Measurements from ENCODE around the gene CDK1.

The CDK1 gene

DNA sequence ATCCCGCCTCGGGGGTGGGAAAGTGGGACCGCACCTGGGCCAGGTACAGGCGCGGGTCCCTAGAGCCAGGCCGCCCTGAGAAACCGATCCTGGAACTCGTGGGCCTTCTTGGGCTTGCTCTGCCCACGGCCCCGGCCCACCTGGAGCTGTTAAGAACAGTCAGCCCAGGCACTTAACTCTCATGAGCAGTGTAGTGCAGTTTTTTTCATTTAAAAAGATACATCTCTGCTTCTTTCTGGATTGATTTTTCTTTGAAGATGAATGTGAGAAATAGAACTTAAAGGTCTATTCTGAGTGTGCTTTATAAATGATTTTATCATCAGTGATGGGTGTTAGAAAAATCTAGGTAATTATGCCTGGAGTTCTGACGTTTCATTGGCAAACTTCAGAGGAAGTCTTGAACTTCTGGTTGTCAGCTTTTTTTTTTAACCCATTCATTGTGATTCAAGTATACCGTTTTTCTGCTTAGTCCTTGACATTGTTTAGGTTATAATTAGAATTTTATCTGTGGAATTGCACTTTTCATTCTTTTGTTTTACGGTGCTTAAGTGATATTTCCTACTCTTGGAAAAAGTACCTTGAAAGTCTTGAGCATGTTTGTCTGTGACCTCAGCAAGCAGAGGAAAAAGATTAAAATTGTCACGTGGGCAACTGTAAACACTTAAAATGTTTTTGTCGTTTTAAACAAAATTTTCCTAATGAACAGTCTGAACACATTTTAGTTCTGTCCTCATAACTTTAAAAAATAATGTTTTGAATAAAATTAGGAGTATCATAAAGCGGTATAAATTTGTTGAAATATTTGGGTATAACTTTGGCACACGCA is 906 bp downstream of the CDK1 start:
- no peak for DNase-seq

DNA sequence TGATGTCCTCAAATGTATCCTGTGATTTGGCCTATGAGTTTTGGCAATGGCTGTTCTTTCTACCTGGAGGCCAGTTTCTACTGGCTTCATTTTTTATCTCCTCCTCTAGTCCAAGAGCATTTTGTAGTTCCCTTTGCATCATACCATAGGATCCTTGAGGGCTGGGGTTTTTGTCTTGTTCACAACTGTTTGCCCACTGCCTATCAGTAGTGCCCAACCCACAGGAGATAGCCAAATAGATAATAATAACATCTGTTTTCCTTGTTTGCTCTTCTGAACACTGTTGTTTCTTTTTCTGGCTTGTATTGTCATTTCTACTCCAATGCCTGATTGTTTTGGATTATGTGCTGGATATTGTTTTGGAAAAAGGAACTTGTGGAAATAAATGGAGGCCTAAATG is 3.4 kb downstream of the CDK1 start:
- no peak for DNase-seq

GRCh38 chr10:60784641-60785040 is 6.4 kb downstream of the CDK1 start:
- no peak for DNase-seq

- no peak for DNase-seq
These were observed 10.3 kb downstream of the CDK1 start for GRCh38 chr10:60788544-60788943.

DNA sequence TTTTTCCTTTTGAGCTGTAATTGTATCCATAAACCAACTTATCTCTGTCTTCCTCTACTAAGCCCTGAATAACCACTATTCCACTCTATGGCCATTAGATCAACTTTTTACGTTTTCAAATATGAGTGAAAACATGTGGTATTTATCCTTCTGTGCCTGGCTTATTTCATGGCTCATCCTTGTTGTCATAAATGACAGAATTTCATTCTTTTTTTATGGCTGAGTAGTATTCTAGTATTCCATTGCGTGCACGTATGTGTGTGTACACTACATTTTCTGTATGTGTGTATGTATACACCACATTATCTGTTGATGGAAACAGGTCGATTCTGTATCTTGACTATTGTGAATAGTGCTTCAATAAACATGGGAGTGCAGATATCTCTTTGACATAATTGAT is 11.1 kb downstream of the CDK1 start:
- DNase-seq: no peak

- DNase-seq: no peak
These were observed 16.7 kb downstream of the CDK1 start for GRCh38 chr10:60794953-60795352.

DNA sequence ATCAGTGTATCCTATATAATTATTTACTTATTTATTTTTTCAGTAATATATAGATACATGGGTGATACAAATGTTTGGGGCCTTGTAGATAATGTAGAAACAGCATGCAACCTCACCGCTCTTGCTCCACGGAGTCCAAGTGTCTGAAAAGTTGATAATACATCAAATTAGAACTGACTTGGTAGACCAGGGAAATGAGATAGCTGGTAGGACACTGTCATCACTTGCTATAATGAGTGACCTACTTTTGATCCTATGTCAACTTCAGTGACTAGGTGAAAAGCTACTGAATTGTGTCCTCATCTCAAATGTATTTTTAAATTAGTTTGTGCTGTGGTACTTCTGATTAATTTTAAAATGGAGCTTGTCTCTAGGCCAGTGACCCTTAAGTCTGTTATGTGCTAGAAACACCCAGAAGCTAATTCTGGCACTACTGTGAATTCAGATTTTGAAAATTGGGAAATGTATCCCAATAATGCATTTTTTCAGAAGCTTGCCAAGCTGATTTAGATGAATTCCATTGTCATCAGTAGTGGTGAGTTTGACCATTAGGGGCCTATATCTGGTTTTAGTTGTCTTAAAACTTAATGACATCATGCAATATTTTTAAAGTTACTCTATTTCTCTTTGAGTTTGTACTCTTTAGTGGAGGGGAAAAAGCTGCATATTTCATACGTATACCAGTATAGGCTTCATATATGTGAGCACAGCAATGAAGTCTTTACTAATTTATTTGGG is 17.4 kb downstream of the CDK1 start:
- DNase-seq: no peak

DNA sequence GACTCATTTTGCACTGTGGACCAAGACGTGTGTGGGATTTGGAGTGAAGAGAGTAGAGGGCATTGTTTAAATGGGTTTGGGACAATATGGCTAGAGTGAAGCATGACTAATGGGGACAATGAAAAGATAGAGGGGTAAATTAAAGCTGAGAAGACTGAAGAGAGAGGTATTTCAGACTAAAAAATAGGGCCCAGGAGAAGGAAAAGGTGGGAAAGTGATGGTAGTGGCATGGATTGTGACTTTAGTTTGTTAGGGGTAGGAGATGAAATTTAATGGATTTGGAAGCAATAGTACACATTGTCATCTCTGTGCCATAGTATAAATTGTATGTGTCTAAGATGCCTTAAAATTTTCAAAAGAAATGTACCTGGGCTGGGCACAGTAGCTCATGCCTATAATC is 18.2 kb downstream of the CDK1 start:
- DNase-seq: no peak

GRCh38 chr10:60797200-60797599 is 18.9 kb downstream of the CDK1 start:
- no peak for DNase-seq

DNA sequence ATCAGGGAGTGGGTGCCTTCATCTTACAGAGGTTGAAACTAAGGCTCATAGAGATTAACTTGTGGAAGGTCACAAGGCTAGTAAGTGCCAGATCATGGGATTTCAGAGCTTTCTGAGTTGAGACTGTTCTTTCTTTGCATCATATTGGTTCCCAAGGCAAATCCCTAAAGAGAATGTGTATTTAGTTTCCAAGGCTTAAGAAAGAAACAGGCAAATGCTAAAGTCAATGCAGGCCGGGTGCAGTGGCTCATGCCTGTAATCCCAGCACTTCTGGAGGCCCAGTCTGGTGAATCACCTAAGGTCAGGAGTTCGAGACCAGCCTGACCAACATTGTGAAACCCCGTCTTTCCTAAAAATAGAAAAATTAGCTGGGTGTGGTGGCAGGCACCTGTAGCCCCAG is 19.8 kb downstream of the CDK1 start:
- DNase-seq: no peak

GRCh38 chr10:60798870-60799269 is 20.6 kb downstream of the CDK1 start:
- no peak for DNase-seq

- no peak for DNase-seq
These were observed 21.8 kb downstream of the CDK1 start for GRCh38 chr10:60799971-60800650.

DNA sequence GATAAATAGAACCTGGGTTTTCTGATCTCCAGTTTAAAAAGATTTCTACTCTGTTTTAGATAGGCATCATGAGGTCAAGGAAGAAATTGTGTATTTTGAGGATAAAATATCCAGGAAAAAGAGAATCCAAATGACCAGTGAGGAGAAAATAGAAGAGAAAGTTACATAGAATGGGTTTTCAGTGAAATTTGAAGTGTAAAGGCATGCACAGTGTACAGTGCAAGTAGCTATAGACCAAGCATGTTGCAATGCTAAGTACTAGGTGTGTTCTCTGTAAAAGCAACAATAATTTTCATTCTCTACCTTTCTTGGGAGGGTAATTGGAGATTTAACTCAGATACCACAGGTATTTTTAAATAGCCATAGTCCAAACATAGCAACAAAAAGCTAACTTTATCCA is 22.6 kb downstream of the CDK1 start:
- DNase-seq: no peak

DNA sequence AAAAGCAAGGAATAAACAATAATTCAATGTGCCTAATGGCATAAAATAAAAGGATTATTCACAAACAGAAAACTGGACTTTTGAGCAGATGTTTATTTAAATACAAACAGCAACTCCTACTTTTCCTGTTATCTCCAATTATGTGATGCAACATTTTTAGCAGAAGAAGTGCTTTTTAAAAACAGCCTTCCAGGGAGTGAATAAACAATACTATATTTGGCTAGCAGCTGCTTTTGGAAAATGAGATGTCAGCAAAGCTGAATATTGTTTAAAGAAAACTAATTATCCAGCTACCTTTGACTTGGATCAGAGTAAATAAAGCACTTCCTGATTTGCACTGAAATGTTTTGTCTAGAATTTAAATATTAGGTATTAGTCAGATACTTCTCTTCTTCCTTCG is 23.2 kb downstream of the CDK1 start:
- no peak for DNase-seq

DNA sequence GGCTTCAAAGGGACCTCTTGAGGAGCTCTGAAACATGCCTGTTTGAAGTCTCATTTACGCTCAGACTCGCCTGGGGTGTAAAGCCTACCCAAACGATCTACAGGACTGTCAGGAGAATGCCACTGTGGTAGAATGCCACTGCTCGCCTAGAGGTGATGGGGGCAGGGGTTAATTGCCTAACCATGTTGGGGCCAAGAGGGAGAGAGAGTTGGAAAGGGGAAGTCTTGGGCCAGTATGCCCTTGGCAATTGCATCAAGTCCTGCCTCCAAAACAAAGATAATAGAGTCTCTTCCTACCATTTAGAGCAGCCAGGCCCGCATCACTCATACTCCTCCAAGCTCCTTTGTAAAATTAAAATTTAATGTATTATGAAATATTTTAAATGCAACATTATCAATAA is 25.2 kb downstream of the CDK1 start:
- DNase-seq: no peak

GRCh38 chr10:60803865-60804264 is 25.6 kb downstream of the CDK1 start:
- DNase-seq: no peak

- DNase-seq: no peak
These were observed 28.6 kb downstream of the CDK1 start for GRCh38 chr10:60806921-60807320.

DNA sequence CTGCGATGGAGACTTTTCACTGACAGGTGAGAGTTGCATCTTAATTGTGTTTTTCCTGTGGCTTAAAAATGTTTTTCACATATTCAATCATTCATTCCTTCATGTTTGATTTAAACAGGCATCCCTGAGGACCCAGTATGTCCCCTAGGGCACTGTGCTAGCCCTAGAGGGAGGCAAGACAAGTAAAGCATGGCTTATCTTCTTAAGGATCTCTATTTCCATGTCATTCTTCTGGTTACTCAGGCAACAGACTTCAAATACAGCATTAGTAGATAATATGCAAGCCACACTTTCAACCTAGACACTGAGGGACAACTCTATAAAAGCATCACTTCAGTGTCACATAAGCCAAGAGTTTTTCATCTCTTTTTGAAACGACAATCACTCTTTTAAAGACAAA is 29.2 kb downstream of the CDK1 start:
- DNase-seq: no peak

DNA sequence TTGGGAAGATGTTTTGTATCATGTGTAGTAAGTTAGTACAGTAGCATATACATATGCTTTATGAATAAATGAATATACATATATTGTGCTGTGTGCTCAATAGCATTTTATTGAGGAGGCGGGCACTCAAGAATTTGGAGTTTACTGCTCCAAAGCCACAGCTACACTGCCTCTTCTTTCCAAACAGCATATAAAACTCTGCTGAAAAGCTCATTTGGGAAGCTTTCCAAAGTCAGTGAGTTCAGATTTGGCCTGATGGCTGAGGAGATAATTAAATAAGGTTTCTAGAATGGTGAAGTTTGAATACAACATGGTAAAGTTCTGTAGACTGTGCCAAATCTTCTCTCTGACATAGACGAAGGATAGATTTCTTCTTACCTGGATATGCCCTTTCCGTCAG is 29.8 kb downstream of the CDK1 start:
- DNase-seq: no peak

DNA sequence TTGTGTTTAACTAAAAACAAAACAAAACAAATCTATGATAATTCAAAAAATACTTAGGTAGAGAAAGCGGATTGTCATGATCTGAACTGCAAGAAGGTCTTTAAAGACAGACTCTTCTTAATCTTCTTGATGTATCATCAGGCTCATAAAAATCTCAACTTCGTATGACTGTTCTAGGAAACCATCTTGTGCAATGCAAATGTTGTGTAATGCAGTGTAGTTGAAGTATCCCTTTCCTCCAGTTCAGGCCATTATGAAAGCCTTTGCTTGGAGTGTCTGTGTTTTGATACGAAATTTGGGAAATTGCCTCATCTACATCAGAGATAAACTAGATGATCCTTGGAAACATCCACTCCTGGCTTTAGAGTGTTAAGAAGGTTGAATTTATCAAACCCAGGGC is 30.9 kb downstream of the CDK1 start:
- no peak for DNase-seq

- no peak for DNase-seq
These were observed 32.3 kb downstream of the CDK1 start for GRCh38 chr10:60810437-60811182.

DNA sequence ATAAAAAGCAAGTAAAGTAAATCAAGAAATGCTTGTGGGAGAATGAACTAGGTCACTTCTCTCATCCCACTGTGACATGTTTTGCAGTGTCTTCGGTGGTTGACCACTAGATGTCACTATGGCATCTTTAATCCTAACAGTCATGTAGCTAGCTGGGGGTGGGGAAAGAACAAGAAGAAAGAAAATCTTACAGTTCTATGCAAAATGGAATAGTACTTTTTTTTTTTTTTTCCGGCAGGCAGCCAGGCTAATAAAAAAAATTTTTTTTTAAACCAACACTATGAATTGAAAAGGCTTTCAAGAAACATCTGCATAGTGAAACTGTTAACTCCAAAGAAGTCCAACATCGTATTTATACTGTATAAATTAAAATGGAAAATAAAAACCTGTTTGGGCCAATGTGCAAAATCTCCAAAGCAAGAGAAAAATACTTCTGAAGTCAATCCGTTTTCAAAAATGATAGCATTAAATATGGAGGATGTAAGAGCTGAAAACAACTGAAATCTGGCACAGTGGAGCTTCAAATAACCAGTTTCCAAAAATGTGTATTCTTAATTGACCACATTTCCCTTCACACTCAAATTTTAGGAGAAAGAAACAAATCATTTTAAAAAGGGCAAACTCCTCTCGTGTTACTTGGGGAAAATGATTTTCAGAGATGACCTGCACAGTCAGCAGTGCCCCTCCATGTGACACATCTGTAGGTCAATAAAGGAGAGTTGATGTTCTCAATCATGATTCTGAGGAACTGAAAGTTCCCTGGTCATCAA is 38.5 kb downstream of the CDK1 start:
- DNase-seq: no peak
